Caco-2 (cell line): ENCODE data around the gene RASGRP1. TPM values are rescaled to one million over a fixed set of nuclear protein-coding genes. Genes with fewer than 3 reads are reported as not detected.

Experiments used
- BruUV-seq: library from RNA; stranded (reverse); fragments of 400-500 nt; replicated peaks from 2 replicates; lab custom pipeline; 2021; lab: Mats Ljungman, UMichigan
- CTCF ChIA-PET: fragments of 300-600 bp; sonication (Branson Sonifier 250); formaldehyde crosslinking; loops from one replicate; lab custom pipeline; 2022; ENCODE audit warnings: antibody characterized with exemption; lab: Charles Lee
- POLR2A ChIA-PET: fragments of 300-600 bp; sonication (Branson Sonifier 250); formaldehyde crosslinking; loops from one replicate; lab custom pipeline; 2022; ENCODE audit warnings: antibody characterized with exemption; lab: Charles Lee
- DNase-seq, 2 experiments: peaks; one replicate each; pipeline versions ENCODE4 v3.0.0 to v3.0.0-alpha.2; 2020 to 2022
- H3K27me3 ChIP-seq: replicated peaks from 2 replicates; pipeline ENCODE4 v1.6.0; 2011; ENCODE audit warnings: low read length; ENCODE audit not compliant: control insufficient read depth, insufficient read depth
- H3K36me3 ChIP-seq: 2 replicates; pipeline ENCODE4 v1.5.1; 2011; ENCODE audit warnings: low read length; ENCODE audit not compliant: control insufficient read depth, insufficient read depth
- H3K4me1 ChIP-seq: fragments of 250-450 bp; sonication (Bioruptor Pico); 2 replicates; pipeline ENCODE4 v1.5.1; 2020; ENCODE audit warnings: mild to moderate bottlenecking
- H3K4me3 ChIP-seq: 2 replicates; pipeline ENCODE4 v1.5.1; 2011; ENCODE audit warnings: low read depth, mild to moderate bottlenecking, control low read depth, low read length
- H3K9me3 ChIP-seq: fragments of 250-450 bp; sonication (Bioruptor Pico); 2 replicates; pipeline ENCODE4 v1.5.1; 2020; ENCODE audit warnings: mild to moderate bottlenecking, moderate library complexity
- H3K27ac Mint-ChIP-seq: one replicate; pipeline ENCODE4 v1.8.0; 2022; ENCODE audit warnings: mixed read lengths; ENCODE audit not compliant: unreplicated experiment
- H3K27me3 Mint-ChIP-seq: one replicate; pipeline ENCODE4 v1.8.0; 2022; ENCODE audit warnings: mixed read lengths; ENCODE audit not compliant: insufficient read depth, unreplicated experiment
- H3K36me3 Mint-ChIP-seq: one replicate; pipeline ENCODE4 v1.8.0; 2022; ENCODE audit warnings: mild to moderate bottlenecking, mixed read lengths; ENCODE audit not compliant: insufficient read depth, unreplicated experiment
- H3K4me1 Mint-ChIP-seq: one replicate; pipeline ENCODE4 v1.8.0; 2022; ENCODE audit warnings: low read depth, mixed read lengths; ENCODE audit not compliant: unreplicated experiment
- H3K4me3 Mint-ChIP-seq: one replicate; pipeline ENCODE4 v1.8.0; 2022; ENCODE audit warnings: mild to moderate bottlenecking, moderate library complexity, mixed read lengths; ENCODE audit not compliant: unreplicated experiment
- H3K9me3 Mint-ChIP-seq: one replicate; pipeline ENCODE4 v1.8.0; 2022; ENCODE audit warnings: mixed read lengths; ENCODE audit not compliant: unreplicated experiment
- CTCF ChIP-seq, 2 experiments: fragments of 200-600 bp in 1 of 2; IDR thresholded peaks; 1 replicate in 1 of 2; 2 replicates in 1 of 2; pipeline versions ENCODE4 v1.5.1 to v1.8.0; 2011 to 2022; ENCODE audit warnings: antibody characterized with exemption in 1 of 2, control low read depth in 1 of 2, inconsistent platforms in 1 of 2, low read depth in 1 of 2, low read length in 1 of 2, mild to moderate bottlenecking in 1 of 2, moderate library complexity in 1 of 2; ENCODE audit not compliant: insufficient read depth in 1 of 2, severe bottlenecking in 1 of 2, unreplicated experiment in 1 of 2
- intact Hi-C: fragments of 100-400 bp; cut with micrococcal nuclease; formaldehyde crosslinking; loops from one replicate; pipeline ENCODE4 v1.10.0; 2022; ENCODE audit not compliant: unreplicated experiment
- total RNA-seq: library from RNA; stranded (reverse); gene quantifications from 2 replicates; pipeline ENCODE4 v1.2.3, GENCODE V29; 2022

Gene RASGRP1
- total RNA-seq, 1 experiment from 2014 or later: 7.3 TPM

DNA sequence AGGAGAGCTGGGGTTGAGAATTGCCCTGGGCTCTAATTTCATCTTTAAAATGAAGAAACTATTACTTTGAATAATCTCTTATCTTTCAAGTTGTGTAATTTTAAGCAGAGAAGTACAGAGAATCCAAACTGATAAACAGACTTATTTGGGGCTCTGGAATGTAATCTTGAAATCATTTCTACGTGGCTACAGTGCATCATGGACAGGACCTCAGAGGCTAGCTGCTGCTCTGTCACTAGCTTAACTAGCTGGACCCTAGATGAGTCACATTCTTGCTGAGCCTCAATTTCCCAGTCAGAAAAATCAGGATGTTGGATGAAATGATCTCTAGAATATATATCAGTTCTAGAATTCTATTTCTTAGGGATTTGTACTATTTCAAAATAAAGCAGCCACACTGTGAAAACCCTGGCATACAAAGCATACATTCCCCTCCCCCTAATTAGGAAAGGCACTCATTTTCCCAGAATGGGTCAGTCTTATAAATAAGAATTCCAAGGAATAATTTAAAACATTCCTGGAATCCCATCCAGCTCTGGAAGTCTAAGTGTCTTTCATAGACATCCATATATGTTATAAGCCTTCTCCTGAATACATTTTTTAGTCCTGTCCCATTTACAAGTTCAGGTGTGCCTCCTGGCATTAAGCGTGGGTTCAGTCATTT lies 47.2 kb downstream of the RASGRP1 start:
- POLR2A ChIA-PET: no interaction called here
- no peaks in the 10 kb centered on the region for H3K27me3 Mint-ChIP-seq

DNA sequence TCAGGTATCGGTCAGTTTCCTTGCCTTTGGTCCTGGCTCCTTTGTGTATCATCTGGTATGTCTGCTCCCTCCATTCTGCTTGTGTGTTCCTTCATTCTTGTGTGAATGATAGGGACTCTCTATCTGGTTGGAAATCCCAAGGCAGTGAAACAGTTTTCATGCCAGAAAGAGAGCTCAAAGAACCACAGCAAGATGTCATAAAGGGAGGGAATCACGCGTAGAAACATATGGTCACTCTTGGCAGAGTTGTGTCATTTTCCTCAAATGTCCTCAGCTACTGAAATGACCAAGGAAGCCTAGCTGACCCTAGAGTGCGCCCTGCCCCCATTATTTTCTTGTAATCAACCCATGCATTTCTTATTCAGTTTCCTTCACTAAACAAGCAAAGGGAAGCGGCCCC lies 48.0 kb downstream of the RASGRP1 start:
- Mint-ChIP-seq H3K27me3 (no peaks in the 10 kb centered on the region), H3K36me3 (no peaks in the 10 kb centered on the region), H3K27ac (no peak overlapping the region), H3K4me1 (no peaks in the 10 kb centered on the region), H3K4me3 (no peak overlapping the region), H3K9me3 (no peaks in the 10 kb centered on the region)
- no TSS peak for BruUV-seq
- ChIA-PET POLR2A (no interaction called here), CTCF (interaction anchor here (1.2 to 1.4 kb wide), 2 partner anchors 47 to 183 kb away, joined by 3 to 4 read pairs; no protein-coding TSS in a partner anchor)
- Histone ChIP-seq H3K27me3 (no peaks in the 10 kb centered on the region), H3K36me3 (no peaks in the 10 kb centered on the region), H3K4me1 (no peaks in the 10 kb centered on the region), H3K4me3 (no peak overlapping the region), H3K9me3 (no peaks in the 10 kb centered on the region)
- no peak for DNase-seq
- TF ChIP-seq CTCF (IDR thresholded peaks at IDR 0.05; ENCODE audit: insufficient read depth in 1 of 2, low read depth in 1 of 2, low read length in 1 of 2, severe bottlenecking in 1 of 2, unreplicated experiment in 1 of 2): no peak
- intact Hi-C loops: no loop called here

More for the DNA sequence above, 47.2 kb downstream of the RASGRP1 start:
- no peaks in the 10 kb centered on the region for H3K9me3 Mint-ChIP-seq
- Histone ChIP-seq H3K9me3 (no peaks in the 10 kb centered on the region), H3K27me3 (no peaks in the 10 kb centered on the region), H3K36me3 (no peaks in the 10 kb centered on the region), H3K4me3 (no peak overlapping the region), H3K4me1 (no peaks in the 10 kb centered on the region)
- intact Hi-C loops: no loop called here
- no peaks in the 10 kb centered on the region for H3K36me3 Mint-ChIP-seq
- TF ChIP-seq CTCF (IDR thresholded peaks at IDR 0.05; ENCODE audit: insufficient read depth in 1 of 2, low read depth in 1 of 2, low read length in 1 of 2, severe bottlenecking in 1 of 2, unreplicated experiment in 1 of 2): no peak
- CTCF ChIA-PET: interaction anchor here (1.2 to 1.4 kb wide), 2 partner anchors 46 to 182 kb away, joined by 3 to 4 read pairs; no protein-coding TSS in a partner anchor
- no peaks in the 10 kb centered on the region for H3K4me1 Mint-ChIP-seq
- no peak overlapping the region for H3K27ac Mint-ChIP-seq
- no peak for DNase-seq
- H3K4me3 Mint-ChIP-seq: no peak overlapping the region
- BruUV-seq: no TSS peak

- CTCF ChIA-PET: no interaction called here
- no TSS peak for BruUV-seq
- no peaks in the 10 kb centered on the region for H3K36me3 Mint-ChIP-seq
- no peak for TF ChIP-seq CTCF (IDR thresholded peaks at IDR 0.05; ENCODE audit: insufficient read depth in 1 of 2, low read depth in 1 of 2, low read length in 1 of 2, severe bottlenecking in 1 of 2, unreplicated experiment in 1 of 2)
- H3K4me1 Mint-ChIP-seq: no peaks in the 10 kb centered on the region
- no peaks in the 10 kb centered on the region for H3K36me3 ChIP-seq
- H3K27me3 ChIP-seq: no peaks in the 10 kb centered on the region
- H3K9me3 ChIP-seq: no peaks in the 10 kb centered on the region
- no peak overlapping the region for H3K4me3 Mint-ChIP-seq
- no peaks in the 10 kb centered on the region for H3K9me3 Mint-ChIP-seq
- intact Hi-C loops: no loop called here
- DNase-seq: no peak
- H3K27ac Mint-ChIP-seq: no peak overlapping the region
- H3K4me1 ChIP-seq: no peaks in the 10 kb centered on the region
- H3K27me3 Mint-ChIP-seq: no peaks in the 10 kb centered on the region
- no peak overlapping the region for H3K4me3 ChIP-seq
- POLR2A ChIA-PET: no interaction called here
Measured at GRCh38 chr15:38514601-38515000, 50.0 kb downstream of the RASGRP1 start.
